8988T (cell line): ENCODE results near the gene PCIF1.

Experiments used
- DNase-seq: peaks from one replicate; pipeline ENCODE4 v3.0.0; 2011

The PCIF1 gene

GRCh38 chr20:45997187-45997586 lies 62.7 kb downstream of the PCIF1 start:
- no peak for DNase-seq
